ENCODE results near the gene ZNF592. TPM values are rescaled to one million over a fixed set of nuclear protein-coding genes. Genes with fewer than 3 reads are reported as not detected.

Gene ZNF592
- total and polyA plus RNA-seq, 9 of the 15 experiments (the other 6 are each of a cell fraction or from before 2014, with no cell fraction given) = 0.88 to 23.8 (median 7.4) TPM

- DNase-seq (ENCODE audit: extremely low read depth in 1 of 4, low spot score in 3 of 4) (no peak), ATAC-seq (no peak), FAIRE-seq (no peak)
- no peak overlapping the region for H3K4me3 ChIP-seq
- H4K20me1 ChIP-seq (replicated peaks; ENCODE audit: control insufficient read depth, insufficient read depth, low read length) = peaks cover 11% of the 10 kb centered on the region
- no peaks in the 10 kb centered on the region for H3K27me3 ChIP-seq (ENCODE audit: control insufficient read depth in 2 of 2, insufficient read depth in 2 of 2, low read length in 2 of 2)
- peaks cover 17% of the 10 kb centered on the region; the same call in 2 of the 3 replicates for H3K36me3 ChIP-seq (ENCODE audit: control insufficient read depth, insufficient read depth, low read length)
- no peak overlapping the region for H3K9ac ChIP-seq (ENCODE audit: insufficient read depth in 1 of 2, low read depth in 2 of 2, low read length in 2 of 2)
- H3K9me3 ChIP-seq (replicated peaks; ENCODE audit: control insufficient read depth, insufficient read depth, low read depth, low read length) = no peaks in the 10 kb centered on the region
- peaks cover 96% of the 10 kb centered on the region for H3K79me2 ChIP-seq (ENCODE audit: control insufficient read depth, insufficient read depth, low read length)
- H3K4me2 ChIP-seq (ENCODE audit: insufficient read depth, low read length) = no peak overlapping the region
- intact Hi-C loops (cut with micrococcal nuclease) (no loop called here), in situ Hi-C loops (cut with MboI) (no loop called here)
- TF ChIP-seq SMAD3 (CRISPR knock-in tag; conservative IDR thresholded peaks at IDR 0.05) = no peak
- no peak for TF ChIP-seq MAX (CRISPR knock-in tag; IDR thresholded peaks at IDR 0.05)
- TF ChIP-seq, protein P1, sequence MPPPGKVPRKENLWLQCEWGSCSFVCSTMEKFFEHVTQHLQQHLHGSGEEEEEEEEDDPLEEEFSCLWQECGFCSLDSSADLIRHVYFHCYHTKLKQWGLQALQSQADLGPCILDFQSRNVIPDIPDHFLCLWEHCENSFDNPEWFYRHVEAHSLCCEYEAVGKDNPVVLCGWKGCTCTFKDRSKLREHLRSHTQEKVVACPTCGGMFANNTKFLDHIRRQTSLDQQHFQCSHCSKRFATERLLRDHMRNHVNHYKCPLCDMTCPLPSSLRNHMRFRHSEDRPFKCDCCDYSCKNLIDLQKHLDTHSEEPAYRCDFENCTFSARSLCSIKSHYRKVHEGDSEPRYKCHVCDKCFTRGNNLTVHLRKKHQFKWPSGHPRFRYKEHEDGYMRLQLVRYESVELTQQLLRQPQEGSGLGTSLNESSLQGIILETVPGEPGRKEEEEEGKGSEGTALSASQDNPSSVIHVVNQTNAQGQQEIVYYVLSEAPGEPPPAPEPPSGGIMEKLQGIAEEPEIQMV (tag; conservative IDR thresholded peaks at IDR 0.05; ENCODE audit: low read depth) = no peak
- TF ChIP-seq ZNF77 (CRISPR knock-in tag; IDR thresholded peaks at IDR 0.05) = no peak
- TF ChIP-seq ZNF699 (CRISPR knock-in tag; IDR thresholded peaks at IDR 0.05; ENCODE audit: insufficient replicate concordance) = no peak
- TF ChIP-seq, protein P2, sequence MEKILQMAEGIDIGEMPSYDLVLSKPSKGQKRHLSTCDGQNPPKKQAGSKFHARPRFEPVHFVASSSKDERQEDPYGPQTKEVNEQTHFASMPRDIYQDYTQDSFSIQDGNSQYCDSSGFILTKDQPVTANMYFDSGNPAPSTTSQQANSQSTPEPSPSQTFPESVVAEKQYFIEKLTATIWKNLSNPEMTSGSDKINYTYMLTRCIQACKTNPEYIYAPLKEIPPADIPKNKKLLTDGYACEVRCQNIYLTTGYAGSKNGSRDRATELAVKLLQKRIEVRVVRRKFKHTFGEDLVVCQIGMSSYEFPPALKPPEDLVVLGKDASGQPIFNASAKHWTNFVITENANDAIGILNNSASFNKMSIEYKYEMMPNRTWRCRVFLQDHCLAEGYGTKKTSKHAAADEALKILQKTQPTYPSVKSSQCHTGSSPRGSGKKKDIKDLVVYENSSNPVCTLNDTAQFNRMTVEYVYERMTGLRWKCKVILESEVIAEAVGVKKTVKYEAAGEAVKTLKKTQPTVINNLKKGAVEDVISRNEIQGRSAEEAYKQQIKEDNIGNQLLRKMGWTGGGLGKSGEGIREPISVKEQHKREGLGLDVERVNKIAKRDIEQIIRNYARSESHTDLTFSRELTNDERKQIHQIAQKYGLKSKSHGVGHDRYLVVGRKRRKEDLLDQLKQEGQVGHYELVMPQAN (IDR thresholded peaks at IDR 0.05; ENCODE audit: borderline replicate concordance) = no peak
- no peak for TF ChIP-seq RBM15 (IDR thresholded peaks at IDR 0.05; ENCODE audit: insufficient read depth, low read length)
- BruUV-seq (replicated peaks) = no TSS peak
- peaks cover 4% of the 10 kb centered on the region for H3K9me1 ChIP-seq (ENCODE audit: control insufficient read depth, insufficient read depth, low read length)
- ChIA-PET CTCF (ENCODE audit: low intra/inter-chr PET ratio) (no interaction called here), POLR2A (interaction anchor here (0.6 to 1.5 kb wide), 5 partner anchors 11 to 179 kb away, joined by 3 to 4 read pairs (median 4); partner anchors contain the start of gene SEC11A)
- H3K27ac ChIP-seq (ENCODE audit: extremely low read depth, low read depth, low read length) = no peak overlapping the region
- 83% methylated on average over 1 of the region's 1 CpG for WGBS (ENCODE audit: insufficient coverage, low coverage, missing lambda C conversion rate)
- H2AFZ ChIP-seq (ENCODE audit: low read depth, low read length) = no peak overlapping the region
- peaks cover 0 to 20% of the 10 kb centered on the region in 2 experiments; a peak in 3 of 5 replicates for H3K4me1 ChIP-seq (replicated peaks in 1 of 2; ENCODE audit: control insufficient read depth in 2 of 2, insufficient read depth in 2 of 2, low read length in 2 of 2)
Measured at GRCh38 chr15:84755736-84756527, 7.5 kb downstream of the ZNF592 start.

Data from K562 (cell line).